Measurements from ENCODE around the gene JAG1. TPM values are rescaled to one million over a fixed set of nuclear protein-coding genes. Genes with fewer than 3 reads are reported as not detected.

JAG1 gene
- total RNA-seq, 2 donors from 2014 or later = 1.0 to 1.2 TPM

GRCh38 chr20:10660661-10661060 lies 13.1 kb downstream of the JAG1 start:
- H3K4me1 Mint-ChIP-seq (ENCODE audit: low read depth) = no peaks in the 10 kb centered on the region
- no peaks in the 10 kb centered on the region for H3K9me3 Mint-ChIP-seq
- H3K4me3 Mint-ChIP-seq = no peak overlapping the region
- ATAC-seq (replicated peaks in 1 of 2) = no peak
- H3K27ac Mint-ChIP-seq = no peak overlapping the region
- peaks cover 63% of the 10 kb centered on the region for H3K27me3 Mint-ChIP-seq (ENCODE audit: low read depth)
- no peak for DNase-seq
- peaks cover 0 to 1% of the 10 kb centered on the region in 2 donors for H3K36me3 Mint-ChIP-seq (ENCODE audit: insufficient read depth in 2 of 2)

DNA sequence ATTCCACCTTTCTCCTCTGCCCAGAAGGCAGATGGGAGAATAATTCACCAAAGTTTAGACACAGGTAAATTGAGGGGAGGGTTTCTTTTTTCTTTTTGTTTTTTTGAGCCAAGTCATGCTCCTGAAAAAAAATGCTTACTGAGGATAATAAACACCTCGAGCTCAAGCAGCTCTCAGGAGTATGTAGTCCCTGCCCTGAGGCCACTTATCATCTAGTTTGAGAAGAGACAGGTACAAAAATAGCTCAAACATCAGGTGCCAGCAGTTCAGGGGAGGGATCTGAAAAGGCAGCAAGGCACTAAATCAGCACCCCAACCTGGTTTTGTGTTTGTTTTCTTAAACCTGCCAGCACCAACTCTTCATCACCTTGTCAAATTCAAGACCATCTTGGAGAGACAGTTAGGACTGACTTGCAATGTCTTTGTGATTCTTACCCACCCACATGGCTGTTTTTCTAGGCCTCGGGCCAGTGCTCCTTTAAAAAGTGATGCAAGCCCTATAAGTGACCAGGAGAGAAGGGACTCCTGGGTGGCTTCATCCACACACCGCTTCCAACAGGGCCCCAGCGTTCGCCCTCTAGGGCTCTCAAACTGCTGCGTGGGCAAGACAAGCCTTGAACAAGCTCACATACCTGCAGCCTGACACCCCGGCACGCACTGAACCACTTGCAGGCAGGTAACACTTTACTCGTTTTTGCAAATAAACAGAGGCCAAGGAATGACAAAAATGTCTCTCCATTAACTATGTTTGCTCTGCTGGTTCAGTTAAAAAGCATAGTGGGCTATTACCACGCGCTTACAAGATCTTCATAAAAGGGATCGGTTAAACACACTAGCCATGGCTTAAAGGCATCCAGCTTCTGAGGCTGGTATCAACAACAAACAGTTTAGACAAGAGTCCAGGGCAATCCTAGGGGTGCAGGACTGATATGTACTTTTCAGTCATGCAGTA lies 13.9 kb downstream of the JAG1 start:
- ATAC-seq (replicated peaks in 1 of 2) (no peak), DNase-seq (no peak)
- peaks cover 68% of the 10 kb centered on the region for H3K27me3 Mint-ChIP-seq (ENCODE audit: low read depth)
- peaks cover 0 to 1% of the 10 kb centered on the region in 2 donors for H3K36me3 Mint-ChIP-seq (ENCODE audit: insufficient read depth in 2 of 2)
- H3K4me3 Mint-ChIP-seq = no peak overlapping the region
- no peaks in the 10 kb centered on the region for H3K4me1 Mint-ChIP-seq (ENCODE audit: low read depth)
- H3K27ac Mint-ChIP-seq = no peak overlapping the region
- no peaks in the 10 kb centered on the region for H3K9me3 Mint-ChIP-seq

DNA sequence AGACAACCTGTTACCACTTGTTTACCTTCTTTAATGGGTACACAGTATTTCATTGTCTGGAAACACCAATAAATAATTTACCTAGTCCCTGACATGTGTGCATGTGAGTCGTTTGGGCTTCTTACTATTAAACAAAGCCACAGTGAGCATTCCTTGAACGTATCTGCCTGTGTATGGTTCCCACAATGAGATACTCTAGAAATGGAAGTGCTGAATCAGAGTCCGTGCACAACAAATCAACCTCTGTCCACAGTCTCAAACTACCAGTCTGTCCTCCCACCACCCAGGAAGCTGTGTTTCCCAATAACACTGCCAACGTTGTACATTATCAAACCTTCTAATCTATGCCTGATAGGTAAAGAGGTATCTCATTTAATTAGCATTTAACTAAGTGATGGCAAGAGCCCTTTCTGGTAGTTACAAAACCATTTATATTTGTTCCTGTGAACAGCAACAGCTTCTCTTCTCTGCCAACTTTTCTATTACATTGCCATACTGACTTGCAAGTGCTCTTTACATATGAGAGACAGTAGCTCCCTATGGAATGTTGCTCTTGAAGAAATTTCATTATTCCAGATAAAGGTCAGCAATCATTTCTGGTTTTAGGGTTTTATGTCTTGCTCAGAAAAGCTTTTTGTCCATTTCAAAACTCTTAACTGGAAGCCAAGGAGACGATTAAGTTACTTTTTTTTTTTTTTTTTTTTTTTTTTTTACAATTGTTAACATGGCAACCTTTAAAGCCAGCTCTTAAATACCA lies 14.7 kb downstream of the JAG1 start:
- DNase-seq (no peak), ATAC-seq (replicated peaks in 1 of 2) (no peak)
- Mint-ChIP-seq H3K9me3 (no peaks in the 10 kb centered on the region), H3K27me3 (ENCODE audit: low read depth) (peaks cover 69% of the 10 kb centered on the region), H3K4me3 (no peak overlapping the region), H3K27ac (no peak overlapping the region), H3K36me3 (ENCODE audit: insufficient read depth in 2 of 2) (peaks cover 0 to 1% of the 10 kb centered on the region in 2 donors), H3K4me1 (ENCODE audit: low read depth) (no peaks in the 10 kb centered on the region)

DNA sequence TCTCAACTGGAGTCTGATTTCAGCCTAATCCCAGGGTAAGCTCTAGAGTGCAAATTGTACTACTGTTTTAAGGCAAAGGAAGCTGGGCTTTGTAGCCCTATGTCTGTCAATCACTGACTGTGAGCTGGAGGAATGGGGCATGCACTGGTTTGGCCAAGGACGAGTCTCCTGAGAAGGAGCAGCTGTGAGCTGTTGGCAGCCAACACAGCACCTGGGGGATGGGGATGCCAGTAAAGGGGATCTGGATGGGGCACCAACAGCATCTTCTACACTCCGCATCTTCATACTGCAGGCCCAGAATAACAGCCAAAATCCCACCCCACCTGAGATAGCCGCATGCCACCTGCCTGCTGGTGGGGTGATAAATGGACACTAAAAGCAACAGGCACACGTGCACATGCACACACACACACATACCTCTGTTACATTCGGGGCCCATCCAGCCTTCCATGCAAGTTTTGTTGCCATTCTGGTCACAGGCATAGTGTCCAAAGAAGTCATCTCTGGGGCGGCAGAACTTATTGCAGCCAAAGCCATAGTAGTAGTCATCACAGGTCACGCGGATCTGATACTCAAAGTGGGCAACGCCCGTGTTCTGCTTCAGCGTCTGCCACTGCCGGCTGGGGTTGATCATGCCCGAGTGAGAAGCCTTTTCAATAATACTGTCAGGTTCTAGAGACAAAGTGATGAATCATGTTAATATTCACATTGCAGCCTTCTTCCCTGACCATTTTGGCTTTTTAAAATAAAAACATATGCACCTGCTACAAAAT lies 15.6 kb downstream of the JAG1 start:
- H3K27ac Mint-ChIP-seq = no peak overlapping the region
- no peaks in the 10 kb centered on the region for H3K9me3 Mint-ChIP-seq
- H3K4me1 Mint-ChIP-seq (ENCODE audit: low read depth) = no peaks in the 10 kb centered on the region
- H3K27me3 Mint-ChIP-seq (ENCODE audit: low read depth) = peaks cover 62% of the 10 kb centered on the region
- DNase-seq = no peak
- H3K4me3 Mint-ChIP-seq = no peak overlapping the region
- no peak for ATAC-seq (replicated peaks in 1 of 2)
- H3K36me3 Mint-ChIP-seq (ENCODE audit: insufficient read depth in 2 of 2) = peaks cover 0 to 1% of the 10 kb centered on the region in 2 donors

DNA sequence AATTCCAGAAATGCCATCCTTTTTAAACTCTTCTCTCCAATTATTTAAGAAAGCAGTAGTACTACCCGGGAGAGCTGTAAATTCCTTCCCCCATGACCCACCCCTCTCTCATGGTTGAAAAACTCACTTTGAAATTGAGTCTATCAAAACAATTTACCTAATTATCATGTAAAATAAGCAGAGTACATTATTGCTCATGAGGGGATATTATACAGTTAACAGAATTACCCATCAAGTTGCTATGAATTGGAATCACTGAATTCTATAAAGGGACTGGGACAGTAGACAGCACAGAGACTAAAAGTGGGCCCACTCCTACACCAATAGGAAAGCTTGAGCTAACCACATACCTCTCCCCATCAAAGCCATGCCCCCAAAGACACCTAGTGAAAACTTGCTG lies 16.3 kb downstream of the JAG1 start:
- peaks cover 55% of the 10 kb centered on the region for H3K27me3 Mint-ChIP-seq (ENCODE audit: low read depth)
- no peak overlapping the region for H3K4me3 Mint-ChIP-seq
- ATAC-seq (replicated peaks in 1 of 2) (no peak), DNase-seq (no peak)
- no peaks in the 10 kb centered on the region for H3K36me3 Mint-ChIP-seq (ENCODE audit: insufficient read depth in 2 of 2)
- no peaks in the 10 kb centered on the region for H3K9me3 Mint-ChIP-seq
- H3K4me1 Mint-ChIP-seq (ENCODE audit: low read depth) = no peaks in the 10 kb centered on the region
- H3K27ac Mint-ChIP-seq = no peak overlapping the region

DNA sequence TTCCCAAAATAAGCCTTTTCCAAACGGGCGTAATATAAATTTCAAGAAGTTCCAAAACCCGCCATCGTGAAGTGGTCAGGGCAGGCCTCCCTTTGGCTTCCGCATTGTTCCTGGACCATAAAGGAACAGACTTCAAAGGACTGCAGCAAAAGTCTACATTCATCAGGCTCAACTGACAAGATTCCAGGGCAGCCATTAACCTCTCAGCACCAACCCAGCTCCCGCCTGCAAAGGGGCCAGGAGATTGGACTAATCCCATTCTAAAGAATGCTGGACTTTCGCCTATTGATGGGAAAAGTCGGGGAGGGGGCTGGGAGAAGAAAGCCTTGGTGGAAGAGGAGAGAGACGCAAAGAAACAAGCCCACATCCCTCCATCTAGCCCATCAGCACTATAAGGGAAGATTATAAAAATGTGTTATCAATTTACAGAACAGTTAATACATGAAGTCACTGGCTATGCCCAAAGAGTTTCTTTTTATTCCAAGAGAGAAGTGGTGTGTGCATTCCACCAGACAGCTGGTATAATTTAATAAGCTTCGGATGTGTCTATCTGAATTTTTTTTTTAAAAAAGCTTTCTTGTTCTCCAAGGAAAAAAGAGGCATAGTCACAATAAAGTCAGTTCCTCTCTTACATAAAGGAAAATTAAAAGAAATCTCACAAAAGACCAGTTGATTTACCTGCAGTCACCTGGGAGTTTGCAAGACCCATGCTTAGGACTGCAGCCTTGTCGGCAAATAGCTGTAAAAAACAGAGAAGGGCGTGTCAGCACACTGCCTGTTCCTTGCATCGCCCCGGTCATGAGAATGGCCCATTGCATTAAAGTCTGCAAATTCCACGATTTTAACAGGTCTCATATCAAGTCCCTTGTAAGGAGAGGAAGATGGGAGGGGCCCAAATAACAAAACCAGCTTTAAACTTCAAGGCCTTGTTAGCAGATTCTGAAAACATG lies 17.8 kb downstream of the JAG1 start:
- Mint-ChIP-seq H3K4me1 (ENCODE audit: low read depth) (no peaks in the 10 kb centered on the region), H3K27ac (no peak overlapping the region), H3K9me3 (no peaks in the 10 kb centered on the region), H3K36me3 (ENCODE audit: insufficient read depth in 2 of 2) (no peaks in the 10 kb centered on the region), H3K4me3 (no peak overlapping the region), H3K27me3 (ENCODE audit: low read depth) (peaks cover 40% of the 10 kb centered on the region)
- no peak for DNase-seq
- no peak for ATAC-seq (replicated peaks in 1 of 2)

DNA sequence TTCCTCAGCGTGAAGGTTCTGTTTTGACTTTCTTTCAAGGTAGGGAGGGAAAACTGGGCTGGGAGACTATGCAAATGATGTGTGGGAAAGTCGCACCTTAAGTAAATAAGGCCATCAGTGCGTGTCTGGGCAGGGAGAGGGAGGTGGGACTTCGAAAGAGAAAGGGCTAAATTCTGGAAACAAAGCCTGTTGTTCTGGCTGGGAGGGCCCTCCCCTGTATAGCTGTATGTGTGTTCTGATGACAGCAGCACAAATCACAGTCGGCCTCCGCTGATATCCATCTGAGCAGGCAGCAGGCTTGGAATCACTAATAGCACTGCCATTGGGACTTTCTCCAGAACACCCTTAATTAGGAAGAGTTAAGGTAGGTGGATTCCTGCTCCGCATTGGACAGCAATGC lies 19.2 kb downstream of the JAG1 start:
- DNase-seq (no peak), ATAC-seq (replicated peaks in 1 of 2) (no peak)
- Mint-ChIP-seq H3K9me3 (no peaks in the 10 kb centered on the region), H3K4me1 (ENCODE audit: low read depth) (no peaks in the 10 kb centered on the region), H3K27ac (no peak overlapping the region), H3K27me3 (ENCODE audit: low read depth) (peaks cover 41% of the 10 kb centered on the region), H3K36me3 (ENCODE audit: insufficient read depth in 2 of 2) (no peaks in the 10 kb centered on the region), H3K4me3 (no peak overlapping the region)

DNA sequence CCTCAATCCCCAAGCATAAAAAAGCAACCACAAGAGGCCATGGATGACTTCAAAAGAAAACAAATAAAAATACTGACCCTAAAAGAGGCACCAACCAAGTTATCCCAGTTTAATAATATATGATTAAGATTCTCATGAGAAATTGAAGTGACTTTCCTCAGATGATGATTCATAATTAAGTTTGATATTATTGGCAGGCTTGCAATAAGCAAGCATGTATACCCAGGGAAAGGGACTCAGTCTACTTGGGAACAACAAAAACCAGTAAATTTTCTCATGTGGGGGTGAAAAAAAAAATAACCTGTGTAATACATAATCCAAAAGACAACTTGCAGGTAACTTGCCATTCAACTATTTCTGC lies 19.6 kb downstream of the JAG1 start:
- Mint-ChIP-seq H3K9me3 (no peaks in the 10 kb centered on the region), H3K27me3 (ENCODE audit: low read depth) (peaks cover 44% of the 10 kb centered on the region), H3K27ac (no peak overlapping the region), H3K4me1 (ENCODE audit: low read depth) (no peaks in the 10 kb centered on the region), H3K4me3 (no peak overlapping the region), H3K36me3 (ENCODE audit: insufficient read depth in 2 of 2) (no peaks in the 10 kb centered on the region)
- DNase-seq = no peak
- no peak for ATAC-seq (replicated peaks in 1 of 2)

DNA sequence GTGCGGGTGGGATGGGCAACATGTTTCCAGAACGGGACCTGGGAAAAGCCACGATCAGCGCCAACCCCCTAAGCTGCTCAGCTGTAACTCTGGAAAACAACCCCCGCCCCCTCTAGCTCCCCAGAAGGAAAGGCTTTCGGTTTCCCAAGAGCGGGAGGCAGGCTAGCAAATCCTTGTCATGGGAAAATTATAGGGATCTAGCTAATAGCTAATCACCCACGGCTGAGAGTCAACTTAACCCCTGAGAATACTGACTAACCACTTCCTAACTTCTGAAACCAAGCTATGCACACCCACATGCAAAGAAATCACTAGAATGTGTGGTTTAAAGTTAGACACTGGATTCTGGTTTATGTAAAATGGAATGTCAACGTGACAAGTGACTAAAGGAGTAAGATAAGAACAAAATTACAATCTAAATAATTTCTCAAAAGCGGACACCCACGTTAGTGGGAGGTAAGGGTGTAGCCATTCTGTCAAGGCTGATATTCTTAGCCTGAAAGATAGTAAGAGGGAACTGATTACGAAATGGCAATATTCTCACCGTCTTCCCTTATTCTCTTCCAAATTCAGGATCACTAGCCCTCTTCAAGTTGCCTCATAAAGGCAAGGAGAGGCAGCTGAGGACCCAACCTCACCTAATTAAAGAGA lies 20.1 kb downstream of the JAG1 start:
- H3K36me3 Mint-ChIP-seq (ENCODE audit: insufficient read depth in 2 of 2) = no peaks in the 10 kb centered on the region
- no peak overlapping the region for H3K27ac Mint-ChIP-seq
- no peak overlapping the region for H3K4me3 Mint-ChIP-seq
- ATAC-seq (replicated peaks in 1 of 2) (no peak), DNase-seq (no peak)
- H3K27me3 Mint-ChIP-seq (ENCODE audit: low read depth) = peaks cover 39% of the 10 kb centered on the region
- no peaks in the 10 kb centered on the region for H3K9me3 Mint-ChIP-seq
- no peaks in the 10 kb centered on the region for H3K4me1 Mint-ChIP-seq (ENCODE audit: low read depth)

GRCh38 chr20:10652660-10653261 lies 21.0 kb downstream of the JAG1 start:
- Mint-ChIP-seq H3K27me3 (ENCODE audit: low read depth) (peaks cover 41% of the 10 kb centered on the region), H3K4me3 (no peak overlapping the region), H3K27ac (no peak overlapping the region), H3K36me3 (ENCODE audit: insufficient read depth in 2 of 2) (no peaks in the 10 kb centered on the region), H3K4me1 (ENCODE audit: low read depth) (no peaks in the 10 kb centered on the region), H3K9me3 (no peaks in the 10 kb centered on the region)
- ATAC-seq (replicated peaks in 1 of 2) (no peak), DNase-seq (no peak)

- Mint-ChIP-seq H3K27ac (no peak overlapping the region), H3K36me3 (ENCODE audit: insufficient read depth in 2 of 2) (no peaks in the 10 kb centered on the region), H3K4me1 (ENCODE audit: low read depth) (no peaks in the 10 kb centered on the region), H3K4me3 (no peak overlapping the region), H3K27me3 (ENCODE audit: low read depth) (peaks cover 42% of the 10 kb centered on the region), H3K9me3 (no peaks in the 10 kb centered on the region)
- no peak for ATAC-seq (replicated peaks in 1 of 2)
- DNase-seq = no peak
Measured at GRCh38 chr20:10652185-10652584, 21.6 kb downstream of the JAG1 start.

Data from activated T-cell treated with anti-CD3 and anti-CD28 coated beads, Interleukin-2, amount 50 U/mL, for 72 hours (primary cell).